Nephron (organoid): ENCODE results near the gene ZSCAN12.

ENCODE experiments used
- H3K27ac Mint-ChIP-seq, 3 experiments: 2 replicates each; pipeline ENCODE4 v1.8.0; 2020; ENCODE audit warnings: mixed read lengths in 3 of 3, mild to moderate bottlenecking in 2 of 3, moderate library complexity in 1 of 3
- H3K27me3 Mint-ChIP-seq: 2 replicates; pipeline ENCODE4 v1.8.0; 2021; ENCODE audit warnings: low read depth, mild to moderate bottlenecking, moderate library complexity, mixed read lengths
- H3K36me3 Mint-ChIP-seq: 2 replicates; pipeline ENCODE4 v1.8.0; 2020; ENCODE audit warnings: low read depth, mixed read lengths
- H3K4me1 Mint-ChIP-seq: 2 replicates; pipeline ENCODE4 v1.8.0; 2020; ENCODE audit warnings: mixed read lengths
- H3K4me3 Mint-ChIP-seq, 3 experiments: 2 replicates each; pipeline ENCODE4 v1.8.0; 2020; ENCODE audit warnings: mild to moderate bottlenecking in 3 of 3, mixed read lengths in 3 of 3, moderate library complexity in 2 of 3
- H3K9me3 Mint-ChIP-seq: 2 replicates; pipeline ENCODE4 v1.8.0; 2020; ENCODE audit warnings: mixed read lengths
- TF ChIP-seq, protein P1 (sequence below), 3 experiments: fragments of 200-600 bp; sonication (generic); IDR thresholded peaks; one replicate each; pipeline ENCODE4 v1.5.0; 2021; ENCODE audit warnings: antibody characterized with exemption in 3 of 3; ENCODE audit not compliant: unreplicated experiment in 3 of 3

ZSCAN12 gene

DNA sequence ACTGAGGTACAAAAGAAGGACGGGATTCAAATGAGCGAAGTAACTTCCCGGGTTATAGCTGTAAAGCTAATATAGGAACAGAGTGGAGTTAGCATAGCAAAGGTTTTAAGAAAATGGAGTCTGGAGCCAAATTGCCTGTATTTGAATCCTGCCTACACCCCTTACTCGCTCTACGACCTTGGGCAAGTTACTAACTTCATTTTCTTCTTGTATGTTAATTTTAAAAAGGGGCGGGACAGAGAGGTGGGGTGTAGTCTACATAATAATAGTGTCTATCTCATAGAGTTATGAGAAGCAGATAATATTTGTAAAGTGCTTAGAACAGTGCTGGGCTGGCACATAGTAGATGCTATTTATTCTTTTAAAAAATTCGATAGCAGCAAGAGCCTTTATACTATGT is 43.0 kb upstream of the ZSCAN12 start:
- H3K9me3 Mint-ChIP-seq, result no peaks in the 10 kb centered on the region
- H3K4me1 Mint-ChIP-seq, result peaks cover 13% of the 10 kb centered on the region
- H3K36me3 Mint-ChIP-seq, result no peaks in the 10 kb centered on the region
- H3K27ac Mint-ChIP-seq, result peak overlapping the region; percentile 92 to 99 (median 97)
- H3K4me3 Mint-ChIP-seq, result peak overlapping the region; percentile 99 to 100 (median 100)
- TF ChIP-seq, protein P1, sequence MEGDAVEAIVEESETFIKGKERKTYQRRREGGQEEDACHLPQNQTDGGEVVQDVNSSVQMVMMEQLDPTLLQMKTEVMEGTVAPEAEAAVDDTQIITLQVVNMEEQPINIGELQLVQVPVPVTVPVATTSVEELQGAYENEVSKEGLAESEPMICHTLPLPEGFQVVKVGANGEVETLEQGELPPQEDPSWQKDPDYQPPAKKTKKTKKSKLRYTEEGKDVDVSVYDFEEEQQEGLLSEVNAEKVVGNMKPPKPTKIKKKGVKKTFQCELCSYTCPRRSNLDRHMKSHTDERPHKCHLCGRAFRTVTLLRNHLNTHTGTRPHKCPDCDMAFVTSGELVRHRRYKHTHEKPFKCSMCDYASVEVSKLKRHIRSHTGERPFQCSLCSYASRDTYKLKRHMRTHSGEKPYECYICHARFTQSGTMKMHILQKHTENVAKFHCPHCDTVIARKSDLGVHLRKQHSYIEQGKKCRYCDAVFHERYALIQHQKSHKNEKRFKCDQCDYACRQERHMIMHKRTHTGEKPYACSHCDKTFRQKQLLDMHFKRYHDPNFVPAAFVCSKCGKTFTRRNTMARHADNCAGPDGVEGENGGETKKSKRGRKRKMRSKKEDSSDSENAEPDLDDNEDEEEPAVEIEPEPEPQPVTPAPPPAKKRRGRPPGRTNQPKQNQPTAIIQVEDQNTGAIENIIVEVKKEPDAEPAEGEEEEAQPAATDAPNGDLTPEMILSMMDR (IDR thresholded peaks at IDR 0.05; ENCODE audit: unreplicated experiment in 3 of 3), result no peak
- H3K27me3 Mint-ChIP-seq, result no peaks in the 10 kb centered on the region

DNA sequence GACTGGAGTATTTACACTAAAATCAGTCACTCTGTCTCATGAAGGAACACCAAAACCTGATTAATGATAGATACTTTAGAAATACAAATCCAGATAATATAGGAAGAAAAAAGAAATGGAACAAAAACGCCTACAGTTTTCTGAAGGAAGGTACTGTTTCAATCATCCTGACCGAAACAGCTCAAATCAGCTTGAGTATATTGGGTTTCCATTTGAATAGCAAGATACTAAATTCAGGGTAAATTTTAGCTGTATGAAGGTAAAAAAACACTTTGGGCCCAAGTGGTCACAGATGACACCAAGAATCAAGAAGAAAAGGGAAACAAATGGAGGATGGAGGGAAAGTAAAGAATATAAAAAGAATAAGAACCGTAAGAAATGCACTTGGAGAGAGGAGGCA is 36.9 kb upstream of the ZSCAN12 start:
- TF ChIP-seq, protein P1 (IDR thresholded peaks at IDR 0.05; ENCODE audit: unreplicated experiment in 3 of 3), result no peak
- Mint-ChIP-seq H3K9me3 (no peaks in the 10 kb centered on the region), H3K27ac (no peak overlapping the region), H3K4me3 (no peak overlapping the region), H3K27me3 (no peaks in the 10 kb centered on the region), H3K4me1 (no peaks in the 10 kb centered on the region), H3K36me3 (peaks cover 29% of the 10 kb centered on the region)

DNA sequence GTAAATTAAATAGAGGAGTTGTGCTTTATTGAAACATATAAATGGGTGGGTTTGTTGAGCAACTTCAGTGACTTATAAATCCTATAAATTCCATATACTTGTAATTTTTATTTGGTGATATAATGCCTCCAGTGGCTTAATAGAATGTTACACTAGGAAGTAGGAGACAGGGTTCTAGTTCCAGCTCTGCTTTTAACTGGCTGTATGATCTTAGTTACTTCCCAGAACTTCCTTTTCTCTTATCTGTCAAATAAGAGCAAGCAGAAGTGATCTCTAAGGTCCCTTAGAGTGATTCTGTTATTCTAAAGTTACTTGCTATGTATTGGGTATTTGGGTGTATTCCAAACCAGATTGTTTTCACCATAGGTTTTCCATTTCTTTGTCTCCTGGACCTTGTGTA is 33.6 kb upstream of the ZSCAN12 start:
- no peak overlapping the region for H3K4me3 Mint-ChIP-seq
- no peak overlapping the region for H3K27ac Mint-ChIP-seq
- H3K9me3 Mint-ChIP-seq, result peaks cover 7% of the 10 kb centered on the region
- H3K27me3 Mint-ChIP-seq, result no peaks in the 10 kb centered on the region
- no peaks in the 10 kb centered on the region for H3K4me1 Mint-ChIP-seq
- peaks cover 60% of the 10 kb centered on the region for H3K36me3 Mint-ChIP-seq
- TF ChIP-seq, protein P1 (IDR thresholded peaks at IDR 0.05; ENCODE audit: unreplicated experiment in 3 of 3), result peak in 1 of 3 experiments; percentile 8

DNA sequence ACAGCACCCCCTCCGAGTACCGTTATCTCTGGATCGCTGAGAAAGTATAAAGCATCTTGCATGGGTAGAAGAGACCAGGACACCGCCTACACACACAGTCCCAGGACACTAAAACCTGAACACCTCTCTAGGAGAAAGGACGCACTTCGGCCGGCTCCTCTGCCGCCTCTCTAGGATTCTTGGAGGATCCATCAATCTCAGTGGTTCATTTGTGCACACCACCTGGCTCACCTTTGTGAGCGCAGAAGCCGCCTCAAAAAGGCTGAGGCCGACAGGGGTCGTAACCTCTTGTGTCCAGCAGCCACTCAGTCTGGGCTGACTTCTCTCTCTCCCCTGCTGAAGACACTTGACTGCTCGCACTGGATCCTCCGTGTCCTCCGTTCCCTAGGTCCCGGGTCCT is 30.2 kb upstream of the ZSCAN12 start:
- no peaks in the 10 kb centered on the region for H3K4me1 Mint-ChIP-seq
- peaks cover 18% of the 10 kb centered on the region for H3K9me3 Mint-ChIP-seq
- no peaks in the 10 kb centered on the region for H3K27me3 Mint-ChIP-seq
- no peak overlapping the region for H3K27ac Mint-ChIP-seq
- peaks cover 79% of the 10 kb centered on the region for H3K36me3 Mint-ChIP-seq
- TF ChIP-seq, protein P1 (IDR thresholded peaks at IDR 0.05; ENCODE audit: unreplicated experiment in 3 of 3), result no peak
- H3K4me3 Mint-ChIP-seq, result no peak overlapping the region

DNA sequence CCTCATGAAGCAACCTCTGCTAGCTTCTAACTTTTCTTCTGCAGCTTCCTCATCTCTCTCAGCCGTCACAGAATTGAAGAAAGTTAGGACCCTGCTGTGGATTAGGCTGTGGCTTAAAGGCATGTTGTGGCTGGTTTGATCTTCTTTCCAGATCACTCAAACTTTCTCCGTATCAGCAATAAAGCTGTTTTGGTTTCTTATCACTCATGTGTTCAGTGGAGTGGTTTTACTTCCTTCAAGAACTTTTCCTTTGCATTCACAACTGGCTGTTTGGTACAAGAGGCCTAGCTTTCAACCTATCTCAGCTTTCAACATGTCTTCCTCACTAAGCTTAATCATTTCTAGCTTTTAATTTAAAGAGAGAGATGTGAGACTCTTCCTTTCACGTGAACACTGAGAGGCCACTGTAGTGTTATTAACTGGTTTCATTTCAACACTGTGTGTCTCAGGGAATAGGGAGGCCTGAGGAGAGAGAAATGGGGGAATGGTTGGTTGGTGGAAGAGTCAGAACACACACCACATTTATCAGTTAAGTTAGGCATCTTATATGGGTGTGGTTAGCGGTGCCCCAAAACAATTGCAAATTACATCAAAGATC is 26.5 kb upstream of the ZSCAN12 start:
- H3K27me3 Mint-ChIP-seq, result no peaks in the 10 kb centered on the region
- TF ChIP-seq, protein P1 (IDR thresholded peaks at IDR 0.05; ENCODE audit: unreplicated experiment in 3 of 3), result no peak
- H3K4me1 Mint-ChIP-seq, result no peaks in the 10 kb centered on the region
- no peak overlapping the region for H3K4me3 Mint-ChIP-seq
- peaks cover 22% of the 10 kb centered on the region for H3K9me3 Mint-ChIP-seq
- H3K27ac Mint-ChIP-seq, result no peak overlapping the region
- peaks cover 90% of the 10 kb centered on the region for H3K36me3 Mint-ChIP-seq

DNA sequence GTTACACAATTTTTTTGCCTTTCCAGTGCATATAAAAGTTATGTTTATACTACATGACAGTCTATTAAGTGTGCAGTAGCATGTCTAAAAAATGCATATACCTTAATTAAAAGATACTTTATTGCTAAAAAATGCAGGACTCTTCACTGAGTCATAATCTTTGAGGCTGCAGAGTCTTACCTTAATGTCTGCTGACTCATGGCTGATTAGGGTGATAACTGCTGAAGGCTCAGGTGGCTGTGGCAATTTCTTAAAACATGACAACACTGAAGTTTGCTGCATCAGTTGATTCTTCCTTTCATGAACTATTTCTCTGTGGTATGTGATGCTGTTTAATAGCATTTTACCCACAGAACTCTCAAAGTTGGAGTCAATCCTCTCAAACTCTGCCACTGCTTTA is 24.6 kb upstream of the ZSCAN12 start:
- H3K4me3 Mint-ChIP-seq, result no peak overlapping the region
- no peaks in the 10 kb centered on the region for H3K27me3 Mint-ChIP-seq
- peaks cover 22% of the 10 kb centered on the region for H3K9me3 Mint-ChIP-seq
- no peak overlapping the region for H3K27ac Mint-ChIP-seq
- TF ChIP-seq, protein P1 (IDR thresholded peaks at IDR 0.05; ENCODE audit: unreplicated experiment in 3 of 3), result no peak
- H3K36me3 Mint-ChIP-seq, result peaks cover 83% of the 10 kb centered on the region
- H3K4me1 Mint-ChIP-seq, result no peaks in the 10 kb centered on the region
